Measurements from ENCODE around the gene NEGR1.

GRCh38 chr1:71908871-71909390 is 373.4 kb downstream of the NEGR1 start:
- TF ChIP-seq EP300 (IDR thresholded peaks at IDR 0.05) (no peak), CTCF (IDR thresholded peaks at IDR 0.05) (no peak)

Data from ovary (tissue), 3 donors.